ENCODE data around the gene KATNAL1.

The KATNAL1 gene

DNA sequence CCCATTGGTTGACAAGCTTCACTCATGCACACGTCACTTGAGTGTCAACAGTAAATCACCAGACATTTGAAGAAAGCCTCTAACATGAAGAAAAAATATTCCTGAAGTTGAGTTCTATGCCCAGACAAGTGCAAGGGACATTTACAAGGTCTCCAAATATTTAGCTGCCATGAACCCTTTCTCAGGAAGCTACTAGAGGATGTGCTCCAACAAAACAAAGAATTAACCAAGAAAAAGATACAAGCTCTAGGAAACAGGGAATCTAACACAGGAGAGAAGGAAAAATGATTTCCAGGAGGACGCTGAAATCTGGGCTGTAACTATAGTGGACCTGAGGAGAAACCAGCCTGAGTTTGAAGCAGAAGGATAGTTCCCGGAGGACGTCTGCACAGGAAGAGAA is 45.7 kb upstream of the KATNAL1 start:
- no peaks in the 10 kb centered on the region for H3K27me3 ChIP-seq (ENCODE audit: insufficient read depth, low read depth, severe bottlenecking)
- DNase-seq: no peak
- H3K4me3 ChIP-seq (ENCODE audit: low read depth, low read length): no peak overlapping the region
- no peak overlapping the region for H3K27ac ChIP-seq
- TF ChIP-seq, protein P1, sequence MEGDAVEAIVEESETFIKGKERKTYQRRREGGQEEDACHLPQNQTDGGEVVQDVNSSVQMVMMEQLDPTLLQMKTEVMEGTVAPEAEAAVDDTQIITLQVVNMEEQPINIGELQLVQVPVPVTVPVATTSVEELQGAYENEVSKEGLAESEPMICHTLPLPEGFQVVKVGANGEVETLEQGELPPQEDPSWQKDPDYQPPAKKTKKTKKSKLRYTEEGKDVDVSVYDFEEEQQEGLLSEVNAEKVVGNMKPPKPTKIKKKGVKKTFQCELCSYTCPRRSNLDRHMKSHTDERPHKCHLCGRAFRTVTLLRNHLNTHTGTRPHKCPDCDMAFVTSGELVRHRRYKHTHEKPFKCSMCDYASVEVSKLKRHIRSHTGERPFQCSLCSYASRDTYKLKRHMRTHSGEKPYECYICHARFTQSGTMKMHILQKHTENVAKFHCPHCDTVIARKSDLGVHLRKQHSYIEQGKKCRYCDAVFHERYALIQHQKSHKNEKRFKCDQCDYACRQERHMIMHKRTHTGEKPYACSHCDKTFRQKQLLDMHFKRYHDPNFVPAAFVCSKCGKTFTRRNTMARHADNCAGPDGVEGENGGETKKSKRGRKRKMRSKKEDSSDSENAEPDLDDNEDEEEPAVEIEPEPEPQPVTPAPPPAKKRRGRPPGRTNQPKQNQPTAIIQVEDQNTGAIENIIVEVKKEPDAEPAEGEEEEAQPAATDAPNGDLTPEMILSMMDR (IDR thresholded peaks at IDR 0.05; ENCODE audit: low read depth, low read length): no peak
- no peaks in the 10 kb centered on the region for H3K36me3 ChIP-seq
- H3K9me3 ChIP-seq (ENCODE audit: severe bottlenecking): no peaks in the 10 kb centered on the region

- H3K9me3 ChIP-seq (ENCODE audit: severe bottlenecking): no peaks in the 10 kb centered on the region
- H3K4me3 ChIP-seq (ENCODE audit: low read depth, low read length): no peak overlapping the region
- H3K27me3 ChIP-seq (ENCODE audit: insufficient read depth, low read depth, severe bottlenecking): no peaks in the 10 kb centered on the region
- H3K36me3 ChIP-seq: no peaks in the 10 kb centered on the region
- H3K27ac ChIP-seq: no peak overlapping the region
- no peak for DNase-seq
- TF ChIP-seq, protein P1 (IDR thresholded peaks at IDR 0.05; ENCODE audit: low read depth, low read length): no peak
These were observed 44.8 kb upstream of the KATNAL1 start for GRCh38 chr13:30352121-30352520.

- no peak overlapping the region for H3K4me3 ChIP-seq (ENCODE audit: low read depth, low read length)
- H3K27me3 ChIP-seq (ENCODE audit: insufficient read depth, low read depth, severe bottlenecking): no peaks in the 10 kb centered on the region
- DNase-seq: no peak
- H3K9me3 ChIP-seq (ENCODE audit: severe bottlenecking): no peaks in the 10 kb centered on the region
- H3K36me3 ChIP-seq: no peaks in the 10 kb centered on the region
- TF ChIP-seq, protein P1 (IDR thresholded peaks at IDR 0.05; ENCODE audit: low read depth, low read length): no peak
- no peak overlapping the region for H3K27ac ChIP-seq
These were observed 39.4 kb upstream of the KATNAL1 start for GRCh38 chr13:30346789-30347167.

GRCh38 chr13:30346153-30346788 is 38.9 kb upstream of the KATNAL1 start:
- Histone ChIP-seq H3K36me3 (no peaks in the 10 kb centered on the region), H3K9me3 (ENCODE audit: severe bottlenecking) (no peaks in the 10 kb centered on the region), H3K4me3 (ENCODE audit: low read depth, low read length) (no peak overlapping the region), H3K27ac (no peak overlapping the region), H3K27me3 (ENCODE audit: insufficient read depth, low read depth, severe bottlenecking) (no peaks in the 10 kb centered on the region)
- TF ChIP-seq, protein P1 (IDR thresholded peaks at IDR 0.05; ENCODE audit: low read depth, low read length): no peak
- DNase-seq: no peak

DNA sequence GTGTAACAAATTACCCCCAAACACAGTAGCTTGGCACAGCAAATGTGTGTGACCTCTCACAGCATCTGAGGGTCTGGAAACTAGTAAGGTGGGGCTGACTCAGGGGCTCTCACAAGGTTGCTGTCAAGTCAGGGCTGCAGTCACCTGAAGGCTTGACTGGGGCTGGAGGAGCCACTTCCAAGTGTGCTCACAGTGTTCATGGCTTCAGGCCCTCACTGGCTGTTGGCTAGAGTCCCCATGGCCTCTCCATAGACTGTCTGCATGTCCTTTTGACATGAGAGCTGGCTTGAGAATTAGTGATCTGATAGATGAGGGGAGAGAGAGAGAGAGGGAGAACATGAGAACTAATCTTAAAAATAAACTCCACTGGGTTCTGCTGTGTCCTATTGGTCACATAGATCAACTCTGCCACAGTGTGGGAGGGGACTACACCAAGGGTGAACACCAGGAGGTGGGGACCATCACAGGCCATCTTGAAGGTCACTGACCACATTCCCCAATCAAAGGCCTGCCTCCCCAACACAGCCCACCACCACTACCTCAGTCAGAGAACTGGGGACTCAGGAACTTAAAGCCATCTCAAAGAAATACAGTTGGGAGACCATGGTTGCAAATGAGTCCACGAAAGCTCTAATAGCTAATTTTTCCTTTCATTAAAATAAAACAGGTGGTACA is 38.2 kb upstream of the KATNAL1 start:
- DNase-seq: no peak
- TF ChIP-seq, protein P1 (IDR thresholded peaks at IDR 0.05; ENCODE audit: low read depth, low read length): no peak
- Histone ChIP-seq H3K27me3 (ENCODE audit: insufficient read depth, low read depth, severe bottlenecking) (no peaks in the 10 kb centered on the region), H3K36me3 (no peaks in the 10 kb centered on the region), H3K4me3 (ENCODE audit: low read depth, low read length) (no peak overlapping the region), H3K9me3 (ENCODE audit: severe bottlenecking) (no peaks in the 10 kb centered on the region), H3K27ac (no peak overlapping the region)
